Peyer's patch (tissue), 4 donors: ENCODE data around the gene HYDIN. TPM values are rescaled to one million over a fixed set of nuclear protein-coding genes. Genes with fewer than 3 reads are reported as not detected.
"Not testable (repeated sequence)": the region's sequence is repeated elsewhere in the genome, so short reads cannot be mapped to it uniquely, and the experiment has no call there.

Source experiments
- DNase-seq, 3 donors: peaks; one replicate each; pipeline ENCODE4 v3.0.0-alpha.2; 2017 to 2019
- H3K27ac ChIP-seq, 4 donors: fragments of 200-600 bp; sonication (generic); one replicate each; pipeline ENCODE4 v1.5.1; 2016 to 2019
- H3K27me3 ChIP-seq, 2 donors: fragments of 200-600 bp; sonication (generic); one replicate each; pipeline ENCODE4 v1.5.1; 2019
- H3K36me3 ChIP-seq, 3 donors: fragments of 200-600 bp; sonication (generic); one replicate each; pipeline ENCODE4 v1.5.1; 2016 to 2019
- H3K4me1 ChIP-seq, 4 donors: fragments of 200-600 bp; sonication (generic); one replicate each; pipeline ENCODE4 v1.5.1; 2016 to 2019
- H3K4me3 ChIP-seq, 4 donors: fragments of 200-600 bp; sonication (generic); 1 replicate in 3 of 4; 2 replicates in 1 of 4; pipeline ENCODE4 v1.5.1; 2016 to 2019; ENCODE audit warnings: mild to moderate bottlenecking in 1 of 4
- H3K9me3 ChIP-seq, 4 donors: fragments of 200-600 bp; sonication (generic); one replicate each; pipeline ENCODE4 v1.5.1; 2016 to 2019; ENCODE audit warnings: mild to moderate bottlenecking in 1 of 4
- total RNA-seq, 4 donors: library from RNA; depleted of rRNA; stranded (reverse); fragments of >200 nt; gene quantifications; one replicate each; pipeline ENCODE4 v1.1.0, GENCODE V29; 2016

HYDIN gene
- total RNA-seq, 4 donors from 2014 or later = 0.35 to 4.6 (median 3.3) TPM; not detected in 1

DNA sequence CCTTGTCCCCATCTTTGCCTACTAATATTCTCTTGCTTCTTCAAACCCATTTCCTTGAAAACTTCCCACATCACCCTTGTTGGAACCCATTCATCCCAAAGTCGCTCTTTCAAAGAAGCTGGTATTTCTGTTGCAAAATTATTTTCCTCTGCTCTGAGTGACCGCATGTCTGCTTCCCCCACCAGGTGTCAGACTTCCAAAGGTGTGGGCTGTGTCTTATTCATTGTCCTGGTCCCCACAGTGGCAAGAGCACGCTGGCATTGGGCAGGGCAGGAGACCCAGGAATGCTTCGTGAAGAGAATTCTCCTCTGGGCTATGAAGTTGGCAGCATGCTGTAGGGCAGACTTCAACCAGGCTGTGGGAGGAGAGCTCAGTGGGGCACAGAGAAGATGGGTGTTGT, 275.6 kb downstream of the HYDIN start:
- not testable (repeated sequence) for H3K27ac ChIP-seq, H3K4me1 ChIP-seq, H3K27me3 ChIP-seq, DNase-seq, H3K9me3 ChIP-seq, H3K4me3 ChIP-seq, H3K36me3 ChIP-seq

DNA sequence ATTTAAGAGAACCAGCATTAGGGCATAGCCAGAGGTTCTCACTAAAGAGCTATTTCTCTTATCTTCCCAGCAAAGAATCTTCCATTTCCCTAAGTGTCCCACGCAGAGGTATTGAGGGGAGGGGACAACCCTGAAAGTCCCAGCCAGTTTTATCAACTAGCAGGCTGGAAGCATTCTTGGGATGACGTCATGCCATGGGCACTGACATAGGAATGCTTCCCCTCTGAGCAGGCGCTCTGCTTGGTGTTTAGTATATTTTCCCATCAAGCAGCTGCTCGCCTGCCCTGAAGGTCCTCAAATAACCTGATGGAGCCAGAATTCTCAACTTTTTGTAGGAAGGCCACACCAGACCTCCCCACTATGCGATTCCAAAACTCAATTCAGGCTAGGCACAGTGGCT, 276.7 kb downstream of the HYDIN start:
- DNase-seq, H3K27me3 ChIP-seq, H3K9me3 ChIP-seq, H3K27ac ChIP-seq, H3K36me3 ChIP-seq, H3K4me1 ChIP-seq, H3K4me3 ChIP-seq: not testable (repeated sequence)

DNA sequence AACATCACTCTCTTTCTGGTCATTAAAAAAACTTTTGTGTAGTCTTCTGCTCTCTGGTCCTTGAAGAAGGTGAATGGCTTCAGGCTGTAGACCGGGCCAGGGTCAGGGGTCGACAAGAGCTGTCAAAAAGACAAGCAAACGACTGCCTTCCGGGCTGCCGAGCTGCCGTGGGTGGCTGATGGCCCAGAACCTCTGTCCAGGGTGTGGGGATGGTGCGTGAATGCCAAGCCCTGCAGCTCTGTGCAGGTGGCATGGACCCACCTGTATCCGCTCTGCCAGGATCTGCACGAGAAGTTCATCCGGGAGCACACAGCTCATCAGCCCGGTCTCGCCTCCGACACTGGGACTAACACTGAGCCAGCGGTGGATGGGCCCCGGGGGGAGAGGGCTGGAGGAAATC, 287.0 kb downstream of the HYDIN start:
- not testable (repeated sequence) for H3K27me3 ChIP-seq, H3K4me3 ChIP-seq, H3K27ac ChIP-seq, DNase-seq, H3K36me3 ChIP-seq, H3K4me1 ChIP-seq, H3K9me3 ChIP-seq

DNA sequence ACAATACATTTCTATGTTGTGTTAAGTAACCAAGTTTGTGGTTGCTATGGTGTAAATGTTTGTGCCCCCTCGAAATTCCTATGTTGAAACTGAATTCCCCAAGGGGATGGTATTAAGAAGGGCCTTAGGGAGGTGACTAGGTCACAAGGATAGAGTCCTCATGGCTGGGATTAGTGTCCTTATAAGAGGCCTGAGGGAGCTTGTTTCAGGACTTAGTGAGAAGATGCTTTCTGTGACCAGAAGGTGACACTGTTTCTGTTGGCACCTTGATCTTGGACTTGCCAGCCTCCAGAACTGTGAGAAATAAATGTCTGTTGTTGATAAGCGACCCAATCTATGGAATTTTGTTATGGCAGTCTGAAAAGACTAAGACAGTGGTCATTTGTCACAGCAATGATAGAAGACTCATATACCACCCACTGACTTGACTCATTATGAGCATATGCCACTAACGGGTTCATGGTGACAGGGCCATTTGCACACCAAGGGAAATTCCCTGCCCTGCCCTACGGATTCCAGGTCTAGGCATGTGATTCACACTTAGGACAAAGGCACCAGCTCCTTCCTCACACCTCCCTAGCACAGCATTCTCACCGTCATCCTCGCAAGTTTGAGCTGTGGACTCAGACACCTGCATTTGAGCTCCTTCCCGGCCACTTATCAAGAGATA, 290.7 kb downstream of the HYDIN start:
- DNase-seq, H3K36me3 ChIP-seq, H3K9me3 ChIP-seq, H3K4me3 ChIP-seq, H3K27ac ChIP-seq, H3K4me1 ChIP-seq, H3K27me3 ChIP-seq: not testable (repeated sequence)

DNA sequence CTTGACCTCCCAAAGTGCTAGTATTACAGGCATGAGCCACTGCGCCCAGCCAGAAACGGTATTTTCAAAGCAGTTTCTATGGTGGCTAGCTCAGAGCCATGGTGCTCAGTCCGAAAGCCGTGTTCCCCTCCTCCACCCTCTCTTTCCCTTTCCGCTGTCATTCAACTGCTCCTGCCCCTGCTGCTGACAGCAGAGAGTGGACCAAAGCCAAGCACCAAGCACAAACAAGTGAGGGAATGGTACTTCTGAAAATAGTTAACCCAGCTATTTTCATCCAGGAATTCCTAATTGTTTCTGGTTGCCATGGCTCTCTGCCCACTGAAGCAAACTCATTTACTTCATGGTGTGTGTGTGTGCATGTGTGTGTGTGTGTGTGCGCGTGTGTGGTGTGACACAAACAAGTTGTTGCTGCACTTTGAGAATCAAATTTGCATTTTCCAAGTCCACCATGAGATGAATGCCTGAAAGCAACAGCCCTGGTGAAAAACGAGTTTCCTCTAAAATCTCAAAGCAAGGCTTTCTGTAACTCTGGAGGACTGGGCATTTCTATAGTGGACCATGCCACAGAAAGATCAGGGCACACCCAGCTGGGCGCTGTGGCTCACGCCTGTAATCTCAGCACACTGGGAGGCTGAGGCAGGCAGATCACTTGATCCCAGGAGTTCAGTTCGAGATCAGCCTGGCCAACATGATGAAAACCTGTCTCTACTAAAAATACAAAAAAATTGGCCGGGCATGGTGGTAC, 293.6 kb downstream of the HYDIN start:
- H3K27me3 ChIP-seq, H3K27ac ChIP-seq, H3K9me3 ChIP-seq, H3K36me3 ChIP-seq, H3K4me3 ChIP-seq, DNase-seq, H3K4me1 ChIP-seq: not testable (repeated sequence)

DNA sequence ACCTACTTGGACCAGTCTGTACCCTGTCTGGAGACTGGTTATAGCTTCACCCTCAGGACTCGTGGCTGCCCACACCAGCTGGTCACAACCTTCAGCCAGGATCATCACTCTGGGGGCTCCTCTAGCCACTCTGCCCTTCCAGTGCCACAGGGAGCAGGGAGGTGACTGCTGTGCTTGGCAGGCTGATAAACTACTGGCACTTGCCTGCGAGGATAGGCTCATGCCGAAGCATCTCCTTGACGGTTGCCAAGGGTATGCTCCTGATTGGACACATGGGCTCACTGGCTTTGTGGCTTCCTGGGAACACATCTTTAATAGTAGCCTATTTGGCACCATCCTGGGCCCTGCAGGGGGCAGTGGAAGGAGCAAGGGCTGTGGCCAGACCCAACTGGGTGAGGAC, 295.2 kb downstream of the HYDIN start:
- not testable (repeated sequence) for H3K4me3 ChIP-seq, H3K36me3 ChIP-seq, H3K27me3 ChIP-seq, H3K4me1 ChIP-seq, H3K9me3 ChIP-seq, DNase-seq, H3K27ac ChIP-seq

DNA sequence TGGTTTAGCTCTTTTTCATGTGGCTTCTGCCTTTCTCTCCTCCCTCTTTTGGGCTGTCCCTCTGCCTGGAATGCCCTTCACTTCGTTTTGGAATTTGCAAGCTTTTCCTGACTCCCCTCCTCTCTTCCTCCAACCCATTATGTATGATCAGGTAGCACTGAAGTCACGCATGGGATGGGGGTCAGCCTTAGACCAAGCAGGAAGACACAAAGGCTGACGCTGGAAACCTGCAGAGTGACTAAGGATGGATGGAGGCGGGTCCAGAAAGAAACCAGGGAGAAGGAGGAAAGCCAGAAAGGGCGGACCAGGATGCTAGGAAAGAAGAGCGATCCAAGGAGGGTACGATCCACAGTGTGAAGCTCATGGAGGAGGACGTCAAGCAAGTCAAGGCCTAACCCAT, 296.8 kb downstream of the HYDIN start:
- not testable (repeated sequence) for H3K4me3 ChIP-seq, DNase-seq, H3K9me3 ChIP-seq, H3K36me3 ChIP-seq, H3K27ac ChIP-seq, H3K4me1 ChIP-seq, H3K27me3 ChIP-seq

DNA sequence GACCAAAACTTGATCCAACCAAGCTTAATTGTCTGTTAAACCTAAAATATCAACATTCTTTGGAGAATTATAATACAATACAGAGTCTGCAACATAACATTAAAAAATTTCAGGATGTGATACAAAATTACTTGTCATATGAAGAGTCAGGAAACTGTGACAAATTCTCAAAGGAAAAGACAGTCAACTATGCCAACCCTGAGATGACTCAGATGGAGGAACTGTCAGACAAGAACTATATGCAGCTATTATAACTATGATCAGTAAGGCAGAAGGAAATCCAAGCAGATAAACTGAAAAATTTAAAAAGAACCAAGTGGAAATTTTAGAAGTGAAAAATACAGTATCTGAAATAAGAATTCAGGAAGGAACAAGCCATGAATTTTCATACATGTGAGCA, 299.8 kb downstream of the HYDIN start:
- not testable (repeated sequence) for H3K36me3 ChIP-seq, H3K9me3 ChIP-seq, H3K4me1 ChIP-seq, H3K27ac ChIP-seq, DNase-seq, H3K4me3 ChIP-seq, H3K27me3 ChIP-seq

DNA sequence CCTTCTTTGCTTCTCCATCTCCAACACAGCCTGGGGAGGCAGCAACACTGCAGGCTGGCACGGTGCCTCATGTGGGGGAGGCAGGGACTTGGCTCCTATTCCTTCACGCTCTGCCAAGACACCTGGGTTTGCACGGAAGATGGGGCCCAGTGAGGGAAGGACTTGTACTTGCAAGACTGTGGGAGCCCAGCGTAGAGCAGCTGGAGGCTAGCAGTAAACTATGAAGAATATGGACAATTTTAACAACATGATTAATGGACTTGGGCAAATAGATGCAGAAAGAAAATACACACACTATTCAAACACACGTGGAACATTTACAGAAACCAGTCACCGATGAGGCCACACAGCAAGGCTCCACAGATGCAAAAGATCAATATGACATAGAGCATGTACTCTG, 308.4 kb downstream of the HYDIN start:
- H3K9me3 ChIP-seq, DNase-seq, H3K36me3 ChIP-seq, H3K4me1 ChIP-seq, H3K27ac ChIP-seq, H3K4me3 ChIP-seq, H3K27me3 ChIP-seq: not testable (repeated sequence)

DNA sequence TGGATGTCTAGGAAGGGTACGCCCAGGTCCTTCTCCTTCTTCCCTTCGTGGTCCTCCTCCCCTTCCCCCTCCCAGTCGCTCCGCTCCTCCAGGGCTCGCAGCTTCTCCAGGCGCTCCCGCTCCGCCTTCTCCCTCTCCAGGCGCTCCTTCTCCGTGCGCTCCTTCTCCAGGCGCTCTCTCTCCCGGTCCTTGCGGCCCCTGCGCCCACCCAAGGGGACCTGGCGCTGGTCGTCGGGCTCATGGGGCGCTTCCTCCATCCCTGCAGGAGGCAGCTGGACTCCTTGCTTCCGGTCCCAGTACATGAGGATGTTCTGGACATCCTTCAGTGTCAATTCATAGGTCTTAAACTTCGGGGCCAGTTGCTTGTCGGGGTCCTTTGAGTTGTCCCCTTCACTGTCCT, 309.9 kb downstream of the HYDIN start:
- H3K27me3 ChIP-seq, H3K4me3 ChIP-seq, H3K36me3 ChIP-seq, H3K27ac ChIP-seq, H3K4me1 ChIP-seq, H3K9me3 ChIP-seq: not testable (repeated sequence)
- peak in 1 of 3 donors; percentile 6 for DNase-seq

DNA sequence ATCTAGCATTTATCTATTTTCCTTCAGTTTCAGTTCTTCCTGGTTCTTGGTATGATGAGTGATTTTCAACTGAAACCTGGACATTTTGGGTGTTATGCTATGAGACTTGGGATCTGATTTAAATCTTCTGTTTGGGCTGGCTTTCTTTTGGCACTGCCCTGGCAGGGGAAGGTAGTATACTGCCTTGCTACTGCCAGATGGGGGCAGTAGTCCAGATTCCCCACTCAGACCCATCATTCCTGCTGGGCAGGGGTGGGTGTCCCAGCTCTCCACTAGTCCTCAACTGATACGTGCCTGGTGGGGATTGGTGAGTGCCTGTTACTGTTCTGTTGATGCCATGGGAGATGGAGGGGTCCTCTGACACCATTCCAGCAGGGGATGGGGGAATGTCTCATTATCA, 342.3 kb downstream of the HYDIN start:
- H3K27ac ChIP-seq, H3K27me3 ChIP-seq, H3K4me3 ChIP-seq, H3K36me3 ChIP-seq, H3K9me3 ChIP-seq, DNase-seq, H3K4me1 ChIP-seq: not testable (repeated sequence)

DNA sequence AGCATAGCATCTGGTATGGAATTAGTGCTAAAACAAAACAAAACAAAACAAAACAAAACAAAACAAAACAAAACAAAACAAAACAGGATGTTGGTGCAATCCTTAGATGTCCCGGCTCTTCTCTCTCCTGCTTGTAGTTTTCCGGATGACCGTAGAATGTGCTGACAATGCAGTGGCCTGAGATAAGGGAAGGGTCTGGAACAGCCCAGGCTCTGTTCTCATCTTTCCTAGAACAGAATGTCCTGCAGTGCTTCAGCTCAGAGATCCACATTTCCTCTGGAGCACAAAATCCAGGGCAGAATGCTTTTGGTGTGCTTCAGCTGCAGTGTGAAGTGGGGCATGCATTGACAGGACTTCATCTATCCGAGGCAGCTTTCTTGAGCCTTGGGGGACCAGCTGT, 345.9 kb downstream of the HYDIN start:
- not testable (repeated sequence) for DNase-seq, H3K4me1 ChIP-seq, H3K4me3 ChIP-seq, H3K36me3 ChIP-seq, H3K9me3 ChIP-seq, H3K27me3 ChIP-seq, H3K27ac ChIP-seq

DNA sequence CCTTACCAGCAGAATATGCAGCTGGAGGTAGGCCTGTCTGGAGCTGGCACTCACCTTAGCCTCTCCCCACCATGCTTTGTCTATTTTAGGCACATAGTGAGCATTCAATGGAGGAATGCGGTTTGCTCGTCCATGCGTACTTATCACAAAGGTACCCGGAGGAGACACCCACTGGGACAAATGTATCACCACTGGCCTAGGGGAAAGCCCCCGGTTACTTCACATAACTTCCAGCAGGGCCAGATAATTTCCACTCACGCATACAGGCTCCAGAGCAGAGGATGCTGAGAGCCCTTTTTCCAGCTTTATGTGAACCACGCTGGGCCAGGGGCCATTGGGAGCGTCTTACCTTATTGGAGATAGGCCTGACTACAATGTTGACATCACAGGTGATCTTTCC, 348.2 kb downstream of the HYDIN start:
- H3K36me3 ChIP-seq, H3K9me3 ChIP-seq, H3K4me1 ChIP-seq, H3K27me3 ChIP-seq, H3K4me3 ChIP-seq, H3K27ac ChIP-seq, DNase-seq: not testable (repeated sequence)

DNA sequence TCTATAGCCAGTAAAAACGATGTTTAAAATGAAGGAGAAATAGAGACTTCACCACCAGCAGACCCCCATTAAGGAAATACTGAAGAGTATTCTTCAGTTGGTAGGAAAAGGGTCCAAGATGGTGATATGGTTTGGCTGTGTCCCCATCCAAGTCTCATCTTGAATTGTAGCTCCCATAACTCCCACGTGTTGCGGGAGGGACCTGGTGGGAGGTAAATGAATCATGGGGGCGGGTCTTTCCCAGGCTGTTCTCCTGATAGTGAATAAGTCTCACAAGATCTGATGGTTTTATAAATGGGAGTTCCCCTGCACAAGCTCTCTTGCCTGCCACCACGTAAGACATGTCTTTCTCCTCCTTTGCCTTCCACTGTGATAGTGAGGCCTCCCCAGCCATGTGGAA, 352.6 kb downstream of the HYDIN start:
- not testable (repeated sequence) for DNase-seq, H3K27ac ChIP-seq

DNA sequence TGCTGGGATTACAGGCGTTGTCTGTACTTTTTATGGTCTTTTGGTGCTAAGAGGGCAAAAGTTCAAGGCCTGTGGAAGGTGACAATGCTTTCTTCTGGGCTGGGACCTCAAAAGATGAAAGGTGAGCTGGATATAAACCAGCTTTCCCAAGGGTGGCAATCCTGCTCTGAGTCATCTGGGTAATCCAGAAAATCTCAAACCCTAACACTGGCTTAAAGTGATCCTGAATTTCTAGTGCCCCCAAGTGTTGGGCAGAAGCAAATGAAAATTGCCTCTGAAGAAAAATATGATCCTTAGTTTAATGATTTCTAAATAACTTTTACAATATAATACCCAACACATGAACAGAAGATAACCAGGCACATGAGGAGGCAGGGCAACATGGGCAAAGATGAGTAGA, 354.1 kb downstream of the HYDIN start:
- H3K4me3 ChIP-seq, H3K4me1 ChIP-seq, DNase-seq, H3K27ac ChIP-seq, H3K27me3 ChIP-seq, H3K36me3 ChIP-seq, H3K9me3 ChIP-seq: not testable (repeated sequence)

More for the DNA sequence above, 352.6 kb downstream of the HYDIN start:
- not testable (repeated sequence) for H3K4me3 ChIP-seq, H3K27me3 ChIP-seq, H3K36me3 ChIP-seq, H3K4me1 ChIP-seq, H3K9me3 ChIP-seq

DNA sequence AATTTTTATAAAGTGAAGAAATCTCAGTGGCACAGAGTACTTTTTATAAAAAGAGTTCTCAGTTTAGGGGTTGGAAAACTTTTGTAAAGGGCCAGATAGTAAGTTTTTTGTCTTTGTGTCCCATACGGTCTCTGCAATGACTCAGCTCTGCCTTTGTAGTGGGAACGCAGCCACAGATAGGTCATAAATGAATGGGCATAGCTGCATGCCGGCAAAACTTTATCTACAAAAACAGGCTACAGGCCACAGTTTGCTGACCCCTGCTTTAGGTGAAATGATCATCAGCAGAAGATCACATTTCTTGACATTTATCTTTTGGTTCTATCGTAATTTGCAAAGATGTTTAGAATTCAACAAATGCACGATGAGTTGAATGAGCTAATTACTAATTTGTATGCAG, 365.8 kb downstream of the HYDIN start:
- H3K27me3 ChIP-seq, H3K4me3 ChIP-seq, H3K36me3 ChIP-seq, H3K27ac ChIP-seq, H3K9me3 ChIP-seq, H3K4me1 ChIP-seq, DNase-seq: not testable (repeated sequence)
